GM20431 (cell line): ENCODE results near the gene LAMP1.
"Not testable (repeated sequence)": the region's sequence is repeated elsewhere in the genome, so short reads cannot be mapped to it uniquely, and the experiment has no call there.

ENCODE experiments used
- in situ Hi-C: fragments of 300-500 bp; cut with MseI, MboI; formaldehyde crosslinking; loops from one replicate; pipeline ENCODE4 v1.15.0; 2020; ENCODE audit warnings: low sequenced_read_pairs; ENCODE audit not compliant: unreplicated experiment

Gene LAMP1

DNA sequence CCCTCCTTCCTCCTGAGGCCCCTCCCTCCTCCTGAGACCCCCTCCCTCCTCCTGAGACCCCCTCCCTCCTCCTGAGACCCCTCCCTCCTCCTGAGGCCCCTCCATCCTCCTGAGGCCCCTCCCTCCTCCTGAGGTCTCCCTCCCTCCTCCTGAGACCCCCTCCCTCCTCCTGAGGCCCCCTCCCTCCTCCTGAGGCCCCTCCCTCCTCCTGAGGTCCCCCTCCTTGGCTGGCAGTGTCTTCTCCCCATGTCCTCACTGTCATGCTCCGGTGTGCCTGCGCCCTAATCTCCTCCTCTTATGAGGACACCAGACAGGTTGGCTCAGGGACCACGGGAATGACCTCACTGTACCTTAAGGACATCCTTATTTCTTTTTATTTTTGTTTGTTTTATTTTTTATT lies 74.7 kb downstream of the LAMP1 start:
- in situ Hi-C loops, result not testable (repeated sequence)
